Natural killer cell (primary cell): Measurements from ENCODE around the gene CACNA1S. TPM values are rescaled to one million over a fixed set of nuclear protein-coding genes. Genes with fewer than 3 reads are reported as not detected.

ENCODE experiments used
- ATAC-seq, 3 donors: fragments of 150-1000 bp in 2 of 3; fragments of 200-7000 bp in 1 of 3; cut with Tn5 transposase; 1 replicate in 1 of 3; 2 replicates in 2 of 3; pipeline ENCODE4 v1.10.0; 2021; ENCODE audit warnings: mild to moderate bottlenecking in 2 of 3, moderate library complexity in 2 of 3
- DNase-seq, 2 donors: peaks; one replicate each; pipeline versions ENCODE4 v3.0.0 to v3.0.0-alpha.2; 2013 to 2021; ENCODE audit warnings: mixed read lengths in 1 of 2
- H3K27ac ChIP-seq: one replicate; pipeline ENCODE4 v1.5.1; 2013; ENCODE audit warnings: mild to moderate bottlenecking, low read length
- H3K27me3 ChIP-seq: one replicate; pipeline ENCODE4 v1.6.1; 2013; ENCODE audit warnings: low read length; ENCODE audit not compliant: control insufficient read depth, insufficient read depth
- H3K36me3 ChIP-seq: one replicate; pipeline ENCODE4 v1.6.1; 2013; ENCODE audit warnings: low read length; ENCODE audit not compliant: control insufficient read depth, insufficient read depth
- H3K4me1 ChIP-seq: one replicate; pipeline ENCODE4 v1.6.1; 2013; ENCODE audit warnings: low read length; ENCODE audit not compliant: control insufficient read depth, insufficient read depth
- H3K4me3 ChIP-seq: one replicate; pipeline ENCODE4 v1.5.1; 2013; ENCODE audit warnings: low read length
- H3K9me3 ChIP-seq: one replicate; pipeline ENCODE4 v1.6.1; 2013; ENCODE audit warnings: low read length; ENCODE audit not compliant: control insufficient read depth, insufficient read depth
- H3K27ac Mint-ChIP-seq, 2 donors: one replicate each; pipeline ENCODE4 v1.8.0; 2022; ENCODE audit warnings: mild to moderate bottlenecking in 2 of 2, mixed read lengths in 2 of 2, moderate library complexity in 1 of 2
- H3K27me3 Mint-ChIP-seq, 2 donors: one replicate each; pipeline ENCODE4 v1.8.0; 2022; ENCODE audit warnings: low read depth in 2 of 2, mixed read lengths in 2 of 2
- H3K36me3 Mint-ChIP-seq: one replicate; pipeline ENCODE4 v1.8.0; 2022; ENCODE audit warnings: mixed read lengths
- H3K4me1 Mint-ChIP-seq, 2 donors: one replicate each; pipeline ENCODE4 v1.8.0; 2022; ENCODE audit warnings: mixed read lengths in 2 of 2
- H3K4me3 Mint-ChIP-seq: one replicate; pipeline ENCODE4 v1.8.0; 2022; ENCODE audit warnings: mild to moderate bottlenecking, moderate library complexity, mixed read lengths
- H3K9me3 Mint-ChIP-seq, 2 donors: one replicate each; pipeline ENCODE4 v1.8.0; 2022; ENCODE audit warnings: mixed read lengths in 2 of 2
- CTCF ChIP-seq: fragments of 200-600 bp; IDR thresholded peaks from one replicate; pipeline ENCODE4 v1.8.0; 2022; ENCODE audit warnings: antibody characterized with exemption
- WGBS: methylation state at CpG from one replicate; pipeline ENCODE4 v1.1.7; 2013; ENCODE audit warnings: missing lambda C conversion rate; ENCODE audit not compliant: insufficient coverage; 5-methylcytosine and 5-hydroxymethylcytosine counted together
- intact Hi-C: fragments of 100-400 bp; cut with micrococcal nuclease; formaldehyde crosslinking; loops from one replicate; pipeline ENCODE4 v1.14.2; 2022
- total RNA-seq, 4 donors: library from RNA; stranded (reverse); fragments of 120-200 nt in 1 of 4; gene quantifications; one replicate each; pipeline versions ENCODE4 v1.2.3 to v1.2.4, GENCODE V29; 2013 to 2022

The CACNA1S gene
- total RNA-seq, 3 donors from 2014 or later (not counting 1 experiment from before 2014, with no cell fraction given): not detected

- no peak overlapping the region for H3K4me3 Mint-ChIP-seq
- no peak overlapping the region for H3K27ac ChIP-seq
- H3K27me3 ChIP-seq: peaks cover 2% of the 10 kb centered on the region
- no peaks in the 10 kb centered on the region for H3K36me3 ChIP-seq
- ATAC-seq (no peak), DNase-seq (no peak)
- no peaks in the 10 kb centered on the region for H3K9me3 ChIP-seq
- no peak for TF ChIP-seq CTCF
- intact Hi-C loops: no loop called here
- H3K36me3 Mint-ChIP-seq: no peaks in the 10 kb centered on the region
- H3K27me3 Mint-ChIP-seq: peaks cover 9 to 15% of the 10 kb centered on the region in 2 donors
- H3K9me3 Mint-ChIP-seq: no peaks in the 10 kb centered on the region
- H3K4me1 Mint-ChIP-seq: no peaks in the 10 kb centered on the region
- WGBS: 89% methylated on average over 1 of the region's 3 CpGs
- H3K27ac Mint-ChIP-seq: no peak overlapping the region
- no peak overlapping the region for H3K4me3 ChIP-seq
- no peaks in the 10 kb centered on the region for H3K4me1 ChIP-seq
Measured at GRCh38 chr1:201083741-201084140, 28.5 kb downstream of the CACNA1S start.

- no peak overlapping the region for H3K27ac Mint-ChIP-seq
- ATAC-seq: no peak
- intact Hi-C loops: no loop called here
Measured at GRCh38 chr1:201080135-201080534, 32.1 kb downstream of the CACNA1S start.

GRCh38 chr1:201077736-201078135, 34.5 kb downstream of the CACNA1S start:
- no peak for ATAC-seq
- Histone ChIP-seq H3K27me3 (no peaks in the 10 kb centered on the region), H3K4me1 (no peaks in the 10 kb centered on the region), H3K9me3 (no peaks in the 10 kb centered on the region), H3K4me3 (no peak overlapping the region), H3K36me3 (no peaks in the 10 kb centered on the region), H3K27ac (no peak overlapping the region)
- 87% methylated on average over 17 of the region's 17 CpGs for WGBS
- no peak overlapping the region for H3K4me3 Mint-ChIP-seq
- TF ChIP-seq CTCF: no peak
- H3K4me1 Mint-ChIP-seq: no peaks in the 10 kb centered on the region
- DNase-seq: no peak
- peaks cover 0 to 2% of the 10 kb centered on the region in 2 donors for H3K27me3 Mint-ChIP-seq
- intact Hi-C loops: no loop called here
- H3K9me3 Mint-ChIP-seq: no peaks in the 10 kb centered on the region
- H3K27ac Mint-ChIP-seq: no peak overlapping the region
- no peaks in the 10 kb centered on the region for H3K36me3 Mint-ChIP-seq

More at GRCh38 chr1:201080135-201080534, 32.1 kb downstream of the CACNA1S start:
- no CpG with 5 or more reads among the region's 3 CpGs for WGBS
- no peaks in the 10 kb centered on the region for H3K4me1 Mint-ChIP-seq
- H3K27me3 Mint-ChIP-seq: peaks cover 0 to 5% of the 10 kb centered on the region in 2 donors
- Histone ChIP-seq H3K27ac (no peak overlapping the region), H3K4me1 (no peaks in the 10 kb centered on the region), H3K9me3 (no peaks in the 10 kb centered on the region), H3K36me3 (no peaks in the 10 kb centered on the region), H3K4me3 (no peak overlapping the region), H3K27me3 (peaks cover 2% of the 10 kb centered on the region)
- H3K4me3 Mint-ChIP-seq: no peak overlapping the region
- no peak for DNase-seq
- no peaks in the 10 kb centered on the region for H3K9me3 Mint-ChIP-seq
- no peaks in the 10 kb centered on the region for H3K36me3 Mint-ChIP-seq
- TF ChIP-seq CTCF: no peak

- no peak for TF ChIP-seq CTCF
- no peaks in the 10 kb centered on the region for H3K36me3 ChIP-seq
Measured at GRCh38 chr1:201077116-201077515, 35.1 kb downstream of the CACNA1S start.

More at GRCh38 chr1:201077116-201077515, 35.1 kb downstream of the CACNA1S start:
- no peaks in the 10 kb centered on the region for H3K4me1 ChIP-seq
- Mint-ChIP-seq H3K27ac (no peak overlapping the region), H3K9me3 (no peaks in the 10 kb centered on the region), H3K4me3 (no peak overlapping the region), H3K4me1 (no peaks in the 10 kb centered on the region), H3K27me3 (peaks cover 0 to 2% of the 10 kb centered on the region in 2 donors), H3K36me3 (no peaks in the 10 kb centered on the region)
- no peak overlapping the region for H3K27ac ChIP-seq
- ATAC-seq (no peak), DNase-seq (no peak)
- WGBS: 76% methylated on average over 7 of the region's 7 CpGs
- H3K4me3 ChIP-seq: no peak overlapping the region
- intact Hi-C loops: no loop called here
- H3K9me3 ChIP-seq: no peaks in the 10 kb centered on the region
- no peaks in the 10 kb centered on the region for H3K27me3 ChIP-seq
